ENCODE results near the gene BCDIN3D.

The BCDIN3D gene

DNA sequence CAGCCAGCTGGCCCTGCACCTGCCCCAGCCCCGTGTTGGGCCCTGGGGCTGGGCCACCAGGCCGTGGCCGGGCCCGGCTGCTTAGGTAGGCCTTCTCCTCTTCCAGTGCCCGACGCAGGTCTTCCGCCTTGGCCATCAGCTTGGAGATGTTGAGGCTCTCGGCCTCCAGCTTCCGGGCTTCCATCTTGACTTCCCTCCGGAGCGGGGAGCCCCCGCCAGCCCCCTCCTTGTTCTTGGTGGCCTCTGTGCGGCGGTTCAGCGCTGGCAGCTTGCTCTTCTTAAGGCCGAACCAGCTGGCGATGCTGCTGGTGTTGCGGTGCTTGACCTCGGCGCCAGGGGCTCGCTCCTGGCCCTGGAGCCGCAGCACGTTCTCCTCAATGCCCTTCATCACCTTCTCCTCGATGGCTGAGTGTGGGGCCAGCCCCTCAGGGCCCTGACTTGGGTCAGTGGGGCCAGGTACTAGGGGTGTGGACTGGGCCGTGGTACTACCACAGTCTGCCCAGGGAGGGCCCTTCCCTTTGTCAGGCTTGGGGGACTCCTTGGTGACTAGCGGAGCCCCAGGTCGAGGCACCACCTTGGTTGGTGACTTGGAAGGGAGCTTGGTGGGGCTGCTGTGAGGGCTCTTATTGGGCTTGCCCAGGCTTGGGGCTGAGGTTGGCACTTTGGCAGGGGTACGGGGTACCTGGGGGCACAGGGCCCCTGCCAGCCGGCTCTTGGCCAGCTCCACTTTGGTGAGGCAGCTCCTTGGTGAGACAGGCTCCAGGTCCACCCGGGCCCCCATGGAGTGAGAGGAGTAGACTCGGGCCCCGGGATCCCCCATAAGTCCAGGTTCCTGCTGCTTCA lies 47.9 kb downstream of the BCDIN3D start:
- H3K27ac Mint-ChIP-seq = no peak overlapping the region
- no peaks in the 10 kb centered on the region for H3K9me3 Mint-ChIP-seq
- no peaks in the 10 kb centered on the region for H3K4me1 Mint-ChIP-seq (ENCODE audit: low read depth)
- peaks cover 4% of the 10 kb centered on the region for H3K36me3 Mint-ChIP-seq (ENCODE audit: low read depth)
- H3K27me3 Mint-ChIP-seq = no peaks in the 10 kb centered on the region
- no peak for DNase-seq
- no peak overlapping the region for H3K4me3 Mint-ChIP-seq

DNA sequence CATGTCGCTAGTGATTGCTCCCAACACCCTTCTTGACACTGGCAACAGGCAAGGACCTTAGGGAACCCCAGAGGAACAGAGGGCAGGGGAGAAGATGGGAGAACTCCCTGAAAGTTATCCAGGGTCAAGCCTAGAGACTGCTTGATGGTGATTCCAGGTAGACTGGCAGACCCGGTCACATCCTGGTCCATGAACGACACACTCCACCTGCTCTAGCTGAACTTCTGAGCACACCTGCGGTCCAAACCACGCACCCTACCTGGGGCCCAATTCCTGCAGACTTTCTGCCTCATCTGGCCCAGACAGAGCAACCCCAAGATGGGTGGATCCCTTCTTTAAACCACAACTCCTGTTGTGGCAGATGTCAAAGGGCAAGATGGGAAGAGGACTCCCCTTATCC lies 48.9 kb downstream of the BCDIN3D start:
- no peaks in the 10 kb centered on the region for H3K27me3 Mint-ChIP-seq
- no peak overlapping the region for H3K27ac Mint-ChIP-seq
- H3K9me3 Mint-ChIP-seq = no peaks in the 10 kb centered on the region
- H3K4me1 Mint-ChIP-seq (ENCODE audit: low read depth) = no peaks in the 10 kb centered on the region
- H3K4me3 Mint-ChIP-seq = no peak overlapping the region
- H3K36me3 Mint-ChIP-seq (ENCODE audit: low read depth) = peaks cover 4% of the 10 kb centered on the region
- no peak for DNase-seq

DNA sequence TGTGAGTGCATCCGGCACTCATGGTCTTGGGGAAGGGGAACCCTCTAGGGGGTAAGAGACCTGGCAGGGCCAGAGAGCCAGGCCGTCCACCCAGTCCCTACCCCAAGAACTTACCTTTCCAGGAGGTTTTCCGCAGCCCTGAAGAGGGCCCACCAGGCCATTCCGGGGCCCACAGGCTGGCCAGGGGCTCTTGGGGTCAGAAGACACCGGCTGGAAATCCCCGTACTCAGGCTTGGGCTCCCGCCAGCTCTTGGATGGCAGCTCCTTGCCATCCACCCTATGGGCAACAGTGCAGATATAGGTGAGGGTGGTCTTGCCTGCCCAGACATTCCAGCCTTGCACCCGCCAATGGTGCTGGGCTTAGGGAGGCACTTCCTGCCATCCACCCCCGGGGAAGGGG lies 49.3 kb downstream of the BCDIN3D start:
- Mint-ChIP-seq H3K27me3 (no peaks in the 10 kb centered on the region), H3K9me3 (no peaks in the 10 kb centered on the region), H3K4me3 (no peak overlapping the region), H3K36me3 (ENCODE audit: low read depth) (peaks cover 4% of the 10 kb centered on the region), H3K4me1 (ENCODE audit: low read depth) (no peaks in the 10 kb centered on the region), H3K27ac (no peak overlapping the region)
- DNase-seq = no peak

DNA sequence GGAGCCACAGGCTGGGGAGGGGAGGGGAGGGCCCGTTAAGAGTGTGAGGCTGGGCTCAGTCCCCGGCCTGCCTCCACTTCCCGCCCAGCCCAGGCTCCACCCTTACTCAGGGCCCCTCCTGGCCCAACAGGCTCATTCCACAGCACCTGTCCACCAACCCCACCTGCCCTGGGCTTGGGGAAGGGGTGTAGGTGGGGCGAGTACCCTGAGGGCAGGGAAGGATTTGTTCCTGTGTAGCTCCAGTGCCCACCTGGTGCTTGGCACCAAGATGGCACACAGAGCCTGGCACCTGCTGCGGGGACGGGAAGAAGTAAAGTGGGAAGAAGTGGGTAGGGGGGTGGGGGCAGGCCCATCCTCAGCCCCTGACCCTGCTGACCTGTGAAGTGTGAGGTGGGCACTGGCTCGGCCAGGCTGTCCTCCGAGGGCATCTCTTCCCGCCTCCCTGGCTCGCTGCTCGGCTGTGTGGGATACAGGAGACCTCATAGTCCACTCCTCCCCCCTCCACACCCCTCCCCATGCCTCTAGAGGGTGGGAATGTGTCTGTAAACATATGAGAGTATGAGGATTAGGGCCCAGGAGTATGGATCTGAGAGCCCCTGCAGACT lies 49.8 kb downstream of the BCDIN3D start:
- Mint-ChIP-seq H3K27me3 (no peaks in the 10 kb centered on the region), H3K4me1 (ENCODE audit: low read depth) (no peaks in the 10 kb centered on the region), H3K27ac (no peak overlapping the region), H3K9me3 (no peaks in the 10 kb centered on the region), H3K36me3 (ENCODE audit: low read depth) (peaks cover 4% of the 10 kb centered on the region), H3K4me3 (no peak overlapping the region)
- no peak for DNase-seq

DNA sequence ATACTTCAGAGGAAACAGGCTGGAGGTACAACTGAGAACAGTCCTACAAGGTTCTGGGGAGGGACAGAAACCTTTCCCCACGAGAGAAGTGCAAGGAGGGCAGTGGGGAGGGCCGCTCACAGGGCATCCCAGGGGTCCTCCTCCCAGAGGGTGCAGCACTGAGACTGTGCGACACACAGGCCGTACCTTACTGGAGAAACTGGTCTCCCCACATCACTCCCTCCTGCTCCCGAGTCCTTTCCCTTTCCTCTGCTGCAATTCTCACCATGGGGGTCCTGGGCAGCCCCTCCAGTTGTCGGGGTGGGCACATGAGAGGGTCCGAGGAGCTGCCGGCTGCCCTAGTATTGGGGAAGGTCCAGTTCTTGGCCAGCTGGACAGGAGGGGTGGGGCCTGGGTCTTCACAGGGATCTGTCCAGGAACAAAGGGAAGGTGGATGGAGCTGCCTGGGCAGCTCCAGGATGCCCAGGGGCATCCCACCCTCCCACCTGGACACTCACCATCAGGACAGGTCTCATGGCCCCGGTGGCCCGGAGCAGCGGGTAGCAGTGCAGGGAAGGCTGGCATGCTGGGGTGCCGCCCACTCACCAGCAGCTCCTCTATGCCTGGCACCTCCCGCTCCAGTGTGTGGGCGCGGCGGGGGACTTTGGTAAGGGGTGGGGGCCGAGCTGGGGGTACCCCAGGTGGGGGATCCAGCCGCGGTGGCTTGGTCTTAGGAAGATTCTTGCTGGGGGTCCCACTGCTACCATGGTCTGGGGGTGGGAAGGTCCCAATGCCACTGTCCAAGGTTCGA lies 50.5 kb downstream of the BCDIN3D start:
- Mint-ChIP-seq H3K27ac (no peak overlapping the region), H3K4me3 (no peak overlapping the region), H3K27me3 (no peaks in the 10 kb centered on the region), H3K36me3 (ENCODE audit: low read depth) (peaks cover 4% of the 10 kb centered on the region), H3K9me3 (no peaks in the 10 kb centered on the region), H3K4me1 (ENCODE audit: low read depth) (no peaks in the 10 kb centered on the region)
- no peak for DNase-seq

DNA sequence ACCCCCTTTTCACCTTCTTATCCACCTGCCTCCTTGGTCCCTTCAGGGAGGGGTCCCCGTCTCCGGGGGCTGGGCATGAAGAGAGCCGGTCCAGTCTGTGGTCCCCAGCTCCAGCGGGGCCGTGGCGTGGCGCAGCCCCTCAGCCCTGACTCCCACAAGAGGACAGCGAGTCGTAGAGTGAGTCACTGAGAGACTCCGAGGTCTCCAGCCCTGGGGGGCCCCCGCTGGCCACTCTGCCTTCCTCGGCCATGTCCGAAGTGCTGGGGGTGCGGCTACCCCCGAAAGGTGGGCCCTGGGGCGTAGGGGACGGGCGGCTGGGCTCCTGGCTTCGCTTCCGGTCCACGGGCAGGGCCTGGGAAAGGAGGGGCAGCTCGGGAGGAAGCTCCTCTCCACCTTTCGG lies 51.2 kb downstream of the BCDIN3D start:
- no peak for DNase-seq
- Mint-ChIP-seq H3K36me3 (ENCODE audit: low read depth) (peaks cover 4% of the 10 kb centered on the region), H3K27ac (no peak overlapping the region), H3K27me3 (no peaks in the 10 kb centered on the region), H3K9me3 (no peaks in the 10 kb centered on the region), H3K4me3 (no peak overlapping the region), H3K4me1 (ENCODE audit: low read depth) (no peaks in the 10 kb centered on the region)

DNA sequence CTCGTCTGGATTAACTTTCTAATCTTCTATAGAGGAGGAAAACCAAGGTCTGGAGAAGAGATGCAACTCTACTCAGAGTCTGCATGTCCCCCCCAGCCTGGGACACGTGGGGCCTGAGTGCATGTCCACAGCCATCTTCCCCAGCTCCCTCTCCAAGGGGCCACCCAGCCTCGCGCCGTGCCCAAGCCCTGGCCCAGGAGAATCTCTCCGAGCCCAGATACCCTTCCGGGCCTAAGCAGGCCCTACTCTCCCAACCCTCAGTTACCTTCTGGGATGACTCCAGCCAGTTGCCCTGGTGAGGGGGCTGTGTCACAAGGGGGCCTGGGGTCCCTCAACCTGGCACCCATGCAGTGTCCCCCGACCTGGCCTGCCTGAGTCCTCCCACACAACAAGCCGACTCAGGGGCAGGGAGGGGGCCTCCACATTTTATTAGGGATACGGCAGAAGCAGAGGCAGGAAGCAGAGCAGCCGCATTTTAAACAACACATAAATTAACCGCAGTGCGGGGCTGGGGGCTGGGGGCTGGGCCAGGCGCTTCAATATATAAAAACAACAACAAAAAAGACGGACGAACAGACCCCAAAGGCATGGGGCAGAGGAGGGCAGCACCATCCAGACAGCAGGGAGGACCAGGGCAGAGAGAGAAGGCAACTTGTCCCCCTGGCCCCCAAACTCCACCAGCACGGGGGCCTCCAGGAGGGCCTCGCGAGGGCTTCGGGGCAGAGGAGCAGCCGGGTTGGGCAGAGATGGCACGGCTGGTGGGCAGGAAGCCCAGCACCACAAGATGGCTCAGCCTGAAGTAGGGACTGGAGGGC lies 52.0 kb downstream of the BCDIN3D start:
- no peak overlapping the region for H3K27ac Mint-ChIP-seq

DNA sequence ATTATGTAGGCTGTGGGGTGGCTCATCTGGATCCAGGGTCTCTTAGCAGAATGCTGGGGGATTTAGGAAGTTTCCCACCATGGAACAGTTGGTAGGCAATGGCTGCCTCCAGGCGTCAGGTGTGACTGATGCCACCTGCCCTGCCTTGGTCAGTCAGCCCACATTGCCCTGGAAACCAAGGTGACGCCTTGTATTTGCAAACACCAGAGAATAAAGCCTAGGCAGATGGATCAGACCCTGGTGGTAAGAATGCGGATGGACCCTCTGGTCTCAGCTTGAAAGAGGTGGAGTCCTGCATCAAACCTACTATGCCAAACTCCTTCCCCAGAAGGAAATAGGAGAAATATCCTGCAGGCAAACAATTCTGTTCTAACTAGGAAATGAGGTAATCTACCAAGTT lies 52.9 kb downstream of the BCDIN3D start:
- Mint-ChIP-seq H3K4me1 (ENCODE audit: low read depth) (no peaks in the 10 kb centered on the region), H3K27ac (no peak overlapping the region)

More for the DNA sequence above, 52.0 kb downstream of the BCDIN3D start:
- Mint-ChIP-seq H3K27me3 (no peaks in the 10 kb centered on the region), H3K4me3 (no peak overlapping the region), H3K36me3 (ENCODE audit: low read depth) (peaks cover 1% of the 10 kb centered on the region), H3K4me1 (ENCODE audit: low read depth) (no peaks in the 10 kb centered on the region), H3K9me3 (no peaks in the 10 kb centered on the region)
- no peak for DNase-seq

DNA sequence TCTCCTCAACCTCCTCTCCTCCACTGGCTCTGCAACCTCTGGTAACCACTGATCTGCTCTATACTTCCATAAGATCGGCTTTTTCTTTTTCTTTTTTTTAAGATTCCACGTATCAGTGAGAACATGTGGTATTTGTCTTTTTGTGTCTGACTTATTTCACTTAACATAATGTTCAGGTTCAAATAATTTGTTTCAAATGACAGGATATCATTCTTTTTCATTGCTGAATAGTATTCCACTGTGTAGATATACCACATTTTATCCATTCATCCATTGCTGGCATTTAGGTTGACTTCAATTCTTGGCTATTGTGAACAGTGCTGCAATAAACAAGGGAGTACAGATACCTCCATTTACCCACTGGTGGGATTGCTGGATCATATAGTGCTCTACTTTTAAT lies 55.2 kb downstream of the BCDIN3D start:
- DNase-seq = no peak
- Mint-ChIP-seq H3K9me3 (no peaks in the 10 kb centered on the region), H3K4me1 (ENCODE audit: low read depth) (no peaks in the 10 kb centered on the region), H3K36me3 (ENCODE audit: low read depth) (no peaks in the 10 kb centered on the region), H3K27ac (no peak overlapping the region), H3K4me3 (no peak overlapping the region), H3K27me3 (peaks cover 12% of the 10 kb centered on the region)

More for the DNA sequence above, 52.9 kb downstream of the BCDIN3D start:
- Mint-ChIP-seq H3K36me3 (ENCODE audit: low read depth) (no peaks in the 10 kb centered on the region), H3K9me3 (no peaks in the 10 kb centered on the region), H3K4me3 (no peak overlapping the region), H3K27me3 (no peaks in the 10 kb centered on the region)
- no peak for DNase-seq

All from activated T-cell treated with anti-CD3 and anti-CD28 coated beads, Interleukin-2, amount 50 U/mL, for 24 hours (primary cell).